ENCODE measurements around the gene TEX2.
"Not testable (repeated sequence)": the region's sequence is repeated elsewhere in the genome, so short reads cannot be mapped to it uniquely, and the experiment has no call there.

Gene TEX2

GRCh38 chr17:64234961-64235360 lies 28.1 kb downstream of the TEX2 start:
- no peak for DNase-seq

- no peak for DNase-seq
Measured at GRCh38 chr17:64232466-64233262, 30.4 kb downstream of the TEX2 start.

GRCh38 chr17:64231567-64232141 lies 31.4 kb downstream of the TEX2 start:
- DNase-seq: no peak

GRCh38 chr17:64230791-64231408 lies 32.2 kb downstream of the TEX2 start:
- DNase-seq: no peak

DNA sequence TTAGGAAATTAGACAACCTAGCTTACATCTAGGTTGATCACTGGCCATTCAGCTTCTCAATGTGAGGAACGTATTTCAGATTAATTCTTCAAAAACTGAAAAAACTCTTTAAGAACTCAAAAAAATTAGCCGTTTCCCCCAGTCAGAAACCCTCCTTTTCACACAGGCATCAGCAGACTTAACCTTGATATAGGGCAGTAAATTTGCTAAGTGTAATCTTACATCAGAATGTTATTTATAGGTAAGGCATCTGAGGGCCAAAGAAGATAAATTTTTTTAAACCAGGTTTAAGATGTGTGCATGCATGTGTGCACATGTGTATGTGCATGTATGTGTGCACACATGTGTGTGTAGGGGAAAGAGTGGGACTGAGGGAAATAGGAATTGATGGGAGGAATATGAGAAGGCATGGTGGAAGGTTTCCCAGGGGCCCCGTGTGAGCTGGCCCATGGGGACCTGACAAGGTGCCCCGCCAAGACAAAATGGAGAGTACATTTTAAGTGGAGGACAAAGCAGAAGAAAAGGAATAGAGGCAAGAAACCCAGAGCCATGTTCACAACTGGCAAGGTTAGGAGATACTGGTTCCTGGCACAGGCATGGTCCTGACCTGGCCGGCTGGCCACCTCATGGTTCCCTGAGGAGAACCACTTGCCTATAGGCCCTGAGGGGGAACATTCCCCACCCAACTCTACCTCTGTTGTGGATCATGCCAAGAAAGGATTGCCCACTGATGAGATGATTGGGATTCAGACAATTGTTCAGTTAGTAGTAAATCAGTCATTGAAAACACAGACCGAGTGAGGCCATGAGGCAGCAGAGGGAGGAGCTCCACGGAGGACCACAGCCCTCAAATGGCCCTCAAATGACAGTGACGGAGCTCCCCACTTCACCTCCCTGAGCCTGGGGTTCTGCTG lies 33.0 kb downstream of the TEX2 start:
- DNase-seq: no peak

DNA sequence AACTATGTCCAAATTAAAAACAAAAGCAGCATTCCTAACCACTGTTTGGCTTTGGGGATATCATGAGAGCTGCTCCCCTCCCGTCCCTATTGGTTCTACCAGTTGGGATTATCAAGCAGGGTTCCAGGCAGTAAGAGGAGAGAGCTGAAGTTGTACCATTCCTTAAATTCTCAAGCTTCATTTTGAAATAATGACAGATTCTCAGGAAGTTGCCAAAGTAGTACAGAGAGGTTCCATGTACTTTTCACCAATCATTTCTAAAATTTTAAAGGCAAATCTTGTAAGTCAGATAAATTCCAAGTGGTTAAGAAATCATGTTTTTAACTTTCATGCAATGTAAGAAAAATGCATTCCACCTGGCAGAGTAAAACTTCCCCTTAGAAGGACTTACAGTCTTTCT lies 36.9 kb downstream of the TEX2 start:
- DNase-seq: no peak

GRCh38 chr17:64225410-64225809 lies 37.6 kb downstream of the TEX2 start:
- no peak for DNase-seq

- DNase-seq: no peak
Measured at GRCh38 chr17:64223931-64224629, 39.0 kb downstream of the TEX2 start.

- no peak for DNase-seq
Measured at GRCh38 chr17:64223283-64223682, 39.8 kb downstream of the TEX2 start.

DNA sequence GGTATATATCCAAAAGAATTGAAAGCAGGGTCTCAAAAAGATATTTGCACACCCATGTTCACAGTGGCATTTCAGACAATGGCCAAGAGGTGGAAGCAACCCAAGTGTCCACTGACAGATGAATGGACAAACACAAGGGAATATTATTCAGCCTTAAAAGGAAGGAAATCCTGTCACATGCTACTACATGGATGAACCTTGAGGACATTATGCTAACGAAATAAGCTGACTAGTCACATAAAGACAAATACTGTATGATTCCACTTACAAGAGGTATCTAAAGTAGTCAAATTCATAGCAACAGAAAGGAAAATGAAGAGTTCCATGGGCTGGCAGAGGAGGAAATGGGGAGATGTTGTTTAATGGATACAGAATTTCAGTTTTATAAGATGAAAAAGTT lies 41.4 kb downstream of the TEX2 start:
- peak in 1 of 4 experiments; percentile 24 for DNase-seq

GRCh38 chr17:64220604-64221003 lies 42.5 kb downstream of the TEX2 start:
- DNase-seq: not testable (repeated sequence)

GRCh38 chr17:64219571-64219970 lies 43.5 kb downstream of the TEX2 start:
- no peak for DNase-seq

- peak; percentile 40 to 76 (median 60) for DNase-seq
Measured at GRCh38 chr17:64218066-64218465, 45.0 kb downstream of the TEX2 start.

DNA sequence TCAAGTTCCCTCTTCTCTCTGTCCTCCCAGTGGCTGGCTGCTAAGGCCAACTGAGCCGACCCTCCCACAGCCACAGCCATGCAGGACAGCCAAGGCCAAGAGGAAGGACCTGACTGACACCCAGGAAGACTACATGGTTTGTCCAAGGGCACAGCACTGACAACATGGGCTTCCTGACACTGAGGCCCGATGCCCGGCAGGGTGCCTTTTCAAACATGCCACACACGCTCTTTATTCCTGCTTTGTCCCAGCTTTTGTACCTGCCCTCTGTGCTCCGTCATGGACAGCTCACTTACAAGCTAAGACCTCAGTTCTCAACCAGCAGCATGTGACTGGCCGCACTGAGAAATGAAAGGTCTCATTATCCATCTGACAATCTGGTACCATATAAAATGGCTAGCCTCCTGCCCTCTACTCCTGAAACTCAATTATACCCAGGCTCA lies 45.8 kb downstream of the TEX2 start:
- peak; percentile 15 to 59 (median 50) for DNase-seq

DNA sequence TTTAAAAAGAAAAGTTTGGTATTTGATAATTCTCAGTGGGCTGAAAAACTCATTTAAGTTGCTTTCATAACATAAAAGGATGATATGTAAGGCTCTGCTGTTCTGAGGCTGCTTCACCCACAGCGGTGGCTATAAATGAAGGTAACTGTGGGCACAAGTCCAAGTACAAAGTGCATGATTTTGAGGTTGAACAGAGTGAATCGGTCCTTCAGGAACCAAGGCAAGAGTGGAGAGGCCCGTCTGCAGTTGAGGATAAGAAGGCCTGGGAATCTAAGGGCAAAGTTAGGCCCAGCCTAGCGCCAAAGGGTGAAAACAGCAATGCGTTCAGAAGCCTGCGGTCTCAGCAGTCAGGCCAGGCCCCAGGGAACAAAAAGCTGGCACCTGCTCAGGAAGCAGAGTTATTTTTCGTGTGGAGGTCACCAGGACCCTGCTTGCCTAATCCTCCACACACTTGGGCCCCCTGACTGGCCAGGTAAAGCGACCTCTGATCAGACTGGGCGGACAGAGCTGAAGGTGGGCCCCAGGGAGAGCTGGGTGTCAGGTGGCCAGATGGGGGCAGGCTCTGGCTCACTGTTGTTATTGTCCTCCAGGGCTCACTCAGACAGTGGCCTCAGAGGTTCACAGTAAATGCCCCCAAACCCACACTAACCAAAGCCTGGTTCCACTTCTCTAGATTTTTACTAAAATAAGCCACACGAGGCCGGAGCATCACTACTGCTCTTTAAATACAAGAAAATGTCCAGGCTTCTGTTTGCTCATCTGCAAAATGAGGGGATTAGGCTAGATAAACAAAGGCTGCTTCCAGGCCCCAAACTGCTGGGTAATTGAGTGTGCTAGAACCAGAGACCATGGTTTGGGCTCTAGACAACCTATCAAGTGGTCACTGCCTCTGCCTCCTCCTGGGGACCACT lies 46.5 kb downstream of the TEX2 start:
- DNase-seq: no peak

- no peak for DNase-seq
Measured at GRCh38 chr17:64216000-64216337, 47.1 kb downstream of the TEX2 start.

- DNase-seq: peak in 1 of 4 experiments; percentile 18
Measured at GRCh38 chr17:64214950-64215349, 48.1 kb downstream of the TEX2 start.

DNA sequence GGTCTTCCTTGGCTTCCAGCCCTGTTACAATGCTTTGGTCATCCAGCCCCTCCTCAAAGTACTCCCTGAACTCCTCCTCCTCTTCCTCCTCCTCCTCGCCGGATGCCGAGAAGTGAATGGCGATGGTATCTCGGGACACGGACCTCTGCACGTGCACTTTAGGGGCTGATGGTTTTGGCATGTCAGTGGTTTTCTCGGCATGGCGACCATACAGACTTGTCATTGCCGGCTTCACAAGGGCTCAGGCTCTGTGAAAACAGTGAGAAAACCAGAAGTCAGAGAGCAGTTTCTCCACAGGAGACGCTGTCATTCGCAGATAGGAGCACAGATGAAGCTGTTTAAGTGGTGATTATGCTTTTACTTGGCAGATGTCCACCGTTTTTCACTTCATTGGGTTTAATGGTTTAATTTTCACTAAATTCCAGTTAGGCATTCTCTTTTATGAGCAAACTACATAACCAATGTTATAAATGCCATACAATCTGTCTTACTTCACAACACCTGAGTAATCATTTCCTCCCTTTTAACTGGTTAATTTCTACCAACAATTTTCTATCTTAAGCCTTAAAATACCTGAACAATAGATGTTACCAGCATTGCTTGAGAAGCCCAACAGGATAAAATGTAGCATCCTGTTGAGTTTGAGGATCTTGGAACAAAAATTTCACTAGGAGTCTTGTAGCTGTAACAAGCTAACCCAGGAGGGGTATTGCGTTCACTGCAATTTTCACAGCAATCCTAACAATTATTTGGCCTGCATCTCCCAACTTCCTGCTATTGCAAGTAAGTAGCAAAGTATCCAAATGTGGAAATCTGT lies 48.9 kb downstream of the TEX2 start:
- DNase-seq: no peak

GRCh38 chr17:64212122-64212521 lies 50.9 kb downstream of the TEX2 start:
- DNase-seq: no peak

- DNase-seq: no peak
Measured at GRCh38 chr17:64209983-64210382, 53.1 kb downstream of the TEX2 start.
